H1 (cell line): ENCODE measurements around the gene PDE5A. TPM values are rescaled to one million over a fixed set of nuclear protein-coding genes. Genes with fewer than 3 reads are reported as not detected.

Source experiments
- RNF2 ChIP-seq: fragments of 200-900, 300-1000 bp; sonication (generic); IDR thresholded peaks from 2 replicates; pipeline ENCODE4 v1.7.1; 2016; ENCODE audit warnings: borderline replicate concordance, low read depth, mild to moderate bottlenecking, antibody characterized with exemption, low read length; ENCODE audit not compliant: poor library complexity, severe bottlenecking; ENCODE audit errors: missing control alignments
- TEAD4 ChIP-seq: IDR thresholded peaks from 2 replicates; pipeline ENCODE4 v1.6.1; 2012; ENCODE audit warnings: low read depth, low read length, inconsistent platforms, mixed read lengths
- polyA plus RNA-seq, 7 experiments: library from polyadenylated mRNA; depleted of rRNA in 3 of 7; stranded (reverse) in 5 of 7; unstranded in 2 of 7; fragments of >200 nt in 5 of 7; fragments of 200-250 nt in 2 of 7; gene quantifications; 1 replicate in 5 of 7; 2 replicates in 1 of 7; 4 replicates in 1 of 7; pipeline versions ENCODE4 v1.2.1 to v1.2.3, GENCODE V29; 2011 to 2013; ENCODE audit warnings: missing spikeins in 2 of 7, mixed read lengths in 2 of 7
- total RNA-seq: library from RNA; stranded (reverse); fragmentation: NEBNext Ultra II Directional; extraction: Animal tissue kit (Norgen Biotek cat#: 25700); gene quantifications from 2 replicates; pipeline ENCODE4 v1.2.1, GENCODE V29; 2021

Gene PDE5A
- total and polyA plus RNA-seq, 2 of the 8 experiments (the other 6 are each of a cell fraction or from before 2014, with no cell fraction given): 5.6 to 32.4 TPM

DNA sequence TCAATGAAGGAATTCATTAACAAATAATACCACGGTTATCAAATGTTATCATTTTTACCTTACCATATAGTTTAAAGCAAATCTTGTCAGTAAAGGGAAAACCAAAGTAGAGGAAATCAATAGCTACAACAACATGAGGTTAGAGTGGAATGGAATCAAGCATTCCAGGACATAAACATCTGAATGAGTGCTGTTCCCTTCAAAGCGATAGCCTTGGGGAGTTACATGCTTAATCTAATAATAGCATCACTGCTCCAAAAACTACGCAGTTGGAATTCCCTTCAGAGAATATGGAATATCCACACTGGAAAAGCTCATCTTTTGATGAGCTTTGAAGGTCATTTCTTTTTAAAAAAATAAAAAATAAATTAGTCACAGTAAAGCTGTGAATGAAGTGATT is 31.2 kb downstream of the PDE5A start (continued):
- TF ChIP-seq RNF2 (no peak), TEAD4 (peak; percentile 71)
